22Rv1 (cell line): ENCODE results near the gene ANXA3.

Experiments used
- CTCF ChIP-seq: fragments of 450-650 bp; IDR thresholded peaks from 2 replicates; pipeline ENCODE4 v1.5.1; 2017; ENCODE audit warnings: mild to moderate bottlenecking
- ZFX ChIP-seq: fragments of 450-650 bp; IDR thresholded peaks from 2 replicates; pipeline ENCODE4 v1.6.1; 2017; ENCODE audit warnings: antibody characterized with exemption, borderline replicate concordance

GRCh38 chr4:78584863-78585547 is 33.4 kb downstream of the ANXA3 start:
- no peak for TF ChIP-seq CTCF
- no peak for TF ChIP-seq ZFX
